ENCODE data around the gene ZNF280D.
"Not testable (repeated sequence)": the region's sequence is repeated elsewhere in the genome, so short reads cannot be mapped to it uniquely, and the experiment has no call there.

ZNF280D gene

GRCh38 chr15:56719021-56719612 is 14.2 kb downstream of the ZNF280D start:
- no peak for DNase-seq

GRCh38 chr15:56718560-56718959 is 14.7 kb downstream of the ZNF280D start:
- DNase-seq = no peak

- no peak for DNase-seq
These were observed 17.0 kb downstream of the ZNF280D start for GRCh38 chr15:56716334-56716733.

- no peak for DNase-seq
These were observed 18.1 kb downstream of the ZNF280D start for GRCh38 chr15:56715220-56715619.

- DNase-seq = not testable (repeated sequence)
These were observed 23.8 kb downstream of the ZNF280D start for GRCh38 chr15:56709502-56709901.

- DNase-seq = no peak
These were observed 33.6 kb downstream of the ZNF280D start for GRCh38 chr15:56699743-56700142.

- no peak for DNase-seq
These were observed 35.0 kb downstream of the ZNF280D start for GRCh38 chr15:56698270-56698669.

- no peak for DNase-seq
These were observed 39.5 kb downstream of the ZNF280D start for GRCh38 chr15:56693761-56694160.

- no peak for DNase-seq
These were observed 42.6 kb downstream of the ZNF280D start for GRCh38 chr15:56690733-56691132.

GRCh38 chr15:56683908-56684307 is 49.4 kb downstream of the ZNF280D start:
- no peak for DNase-seq

- no peak for DNase-seq
These were observed 52.2 kb downstream of the ZNF280D start for GRCh38 chr15:56681113-56681512.

- DNase-seq = no peak
These were observed 54.1 kb downstream of the ZNF280D start for GRCh38 chr15:56679225-56679624.

GRCh38 chr15:56678571-56678970 is 54.7 kb downstream of the ZNF280D start:
- no peak for DNase-seq

- DNase-seq = no peak
These were observed 56.0 kb downstream of the ZNF280D start for GRCh38 chr15:56677271-56677670.

- no peak for DNase-seq
These were observed 57.4 kb downstream of the ZNF280D start for GRCh38 chr15:56675930-56676329.

GRCh38 chr15:56674857-56675256 is 58.5 kb downstream of the ZNF280D start:
- no peak for DNase-seq

GRCh38 chr15:56672721-56673120 is 60.6 kb downstream of the ZNF280D start:
- no peak for DNase-seq

- DNase-seq = no peak
These were observed 65.8 kb downstream of the ZNF280D start for GRCh38 chr15:56667517-56667916.

- DNase-seq = no peak
These were observed 72.4 kb downstream of the ZNF280D start for GRCh38 chr15:56660943-56661342.

GRCh38 chr15:56659197-56659596 is 74.1 kb downstream of the ZNF280D start:
- DNase-seq = no peak

- no peak for DNase-seq
These were observed 78.7 kb downstream of the ZNF280D start for GRCh38 chr15:56654624-56655023.

GRCh38 chr15:56654216-56654615 is 79.1 kb downstream of the ZNF280D start:
- DNase-seq = no peak

GRCh38 chr15:56653787-56654186 is 79.5 kb downstream of the ZNF280D start:
- DNase-seq = no peak

- DNase-seq = no peak
These were observed 80.2 kb downstream of the ZNF280D start for GRCh38 chr15:56653107-56653506.

GRCh38 chr15:56648311-56648710 is 85.0 kb downstream of the ZNF280D start:
- no peak for DNase-seq

Measured in right kidney (tissue), 1 donor.